ENCODE measurements around the gene MTCH1. TPM values are rescaled to one million over a fixed set of nuclear protein-coding genes. Genes with fewer than 3 reads are reported as not detected.
A peak's percentile ranks its signal among the peaks of the same experiment; 100 is the strongest.

MTCH1 gene
- total RNA-seq, 1 donor from 2014 or later = 194 TPM

GRCh38 chr6:36938536-36938935 is 47.5 kb downstream of the MTCH1 start:
- Histone ChIP-seq H3K9me3 (no peaks in the 10 kb centered on the region), H3K4me3 (no peak overlapping the region), H3K4me1 (no peaks in the 10 kb centered on the region), H3K27me3 (no peaks in the 10 kb centered on the region), H3K36me3 (no peaks in the 10 kb centered on the region), H3K27ac (no peak overlapping the region)
- no peak for ATAC-seq
- intact Hi-C loops (cut with DNase I) = no loop called here
- no peak for DNase-seq
- TF ChIP-seq, protein P1, sequence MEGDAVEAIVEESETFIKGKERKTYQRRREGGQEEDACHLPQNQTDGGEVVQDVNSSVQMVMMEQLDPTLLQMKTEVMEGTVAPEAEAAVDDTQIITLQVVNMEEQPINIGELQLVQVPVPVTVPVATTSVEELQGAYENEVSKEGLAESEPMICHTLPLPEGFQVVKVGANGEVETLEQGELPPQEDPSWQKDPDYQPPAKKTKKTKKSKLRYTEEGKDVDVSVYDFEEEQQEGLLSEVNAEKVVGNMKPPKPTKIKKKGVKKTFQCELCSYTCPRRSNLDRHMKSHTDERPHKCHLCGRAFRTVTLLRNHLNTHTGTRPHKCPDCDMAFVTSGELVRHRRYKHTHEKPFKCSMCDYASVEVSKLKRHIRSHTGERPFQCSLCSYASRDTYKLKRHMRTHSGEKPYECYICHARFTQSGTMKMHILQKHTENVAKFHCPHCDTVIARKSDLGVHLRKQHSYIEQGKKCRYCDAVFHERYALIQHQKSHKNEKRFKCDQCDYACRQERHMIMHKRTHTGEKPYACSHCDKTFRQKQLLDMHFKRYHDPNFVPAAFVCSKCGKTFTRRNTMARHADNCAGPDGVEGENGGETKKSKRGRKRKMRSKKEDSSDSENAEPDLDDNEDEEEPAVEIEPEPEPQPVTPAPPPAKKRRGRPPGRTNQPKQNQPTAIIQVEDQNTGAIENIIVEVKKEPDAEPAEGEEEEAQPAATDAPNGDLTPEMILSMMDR (IDR thresholded peaks at IDR 0.05) = no peak

- peak; percentile 31 for DNase-seq
- no peaks in the 10 kb centered on the region for H3K36me3 ChIP-seq
- no peak overlapping the region for H3K4me3 ChIP-seq
- TF ChIP-seq, protein P1 (IDR thresholded peaks at IDR 0.05) = no peak
- H3K27me3 ChIP-seq = no peaks in the 10 kb centered on the region
- no peaks in the 10 kb centered on the region for H3K4me1 ChIP-seq
- no peak overlapping the region for H3K27ac ChIP-seq
- no peaks in the 10 kb centered on the region for H3K9me3 ChIP-seq
- ATAC-seq = no peak
- intact Hi-C loops (cut with DNase I) = no loop called here
Measured at GRCh38 chr6:36937896-36938295, 48.1 kb downstream of the MTCH1 start.

DNA sequence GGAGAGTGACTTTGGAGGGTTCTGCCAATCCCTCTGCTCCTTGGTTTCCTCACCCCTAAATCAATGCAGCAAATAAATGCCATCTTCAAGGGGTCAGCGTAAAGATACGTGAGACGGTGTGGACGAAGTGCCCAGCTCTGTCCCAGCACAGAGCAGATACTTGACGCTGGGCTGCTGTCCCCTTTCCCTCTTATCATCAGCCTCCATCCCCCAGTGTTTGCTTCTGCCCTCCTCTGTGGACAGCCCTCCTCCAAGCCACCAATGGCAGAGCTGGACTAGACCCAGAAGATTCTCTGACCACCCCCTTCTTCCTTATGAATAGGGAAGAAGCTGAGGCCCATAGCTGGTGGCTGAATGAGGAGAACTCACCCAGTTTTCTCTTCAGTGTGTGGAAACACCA is 49.2 kb downstream of the MTCH1 start:
- no peaks in the 10 kb centered on the region for H3K4me1 ChIP-seq
- H3K4me3 ChIP-seq = no peak overlapping the region
- TF ChIP-seq, protein P1 (IDR thresholded peaks at IDR 0.05) = no peak
- H3K36me3 ChIP-seq = no peaks in the 10 kb centered on the region
- intact Hi-C loops (cut with DNase I) = no loop called here
- ATAC-seq (no peak), DNase-seq (no peak)
- H3K27ac ChIP-seq = no peak overlapping the region
- no peaks in the 10 kb centered on the region for H3K27me3 ChIP-seq
- H3K9me3 ChIP-seq = no peaks in the 10 kb centered on the region

DNA sequence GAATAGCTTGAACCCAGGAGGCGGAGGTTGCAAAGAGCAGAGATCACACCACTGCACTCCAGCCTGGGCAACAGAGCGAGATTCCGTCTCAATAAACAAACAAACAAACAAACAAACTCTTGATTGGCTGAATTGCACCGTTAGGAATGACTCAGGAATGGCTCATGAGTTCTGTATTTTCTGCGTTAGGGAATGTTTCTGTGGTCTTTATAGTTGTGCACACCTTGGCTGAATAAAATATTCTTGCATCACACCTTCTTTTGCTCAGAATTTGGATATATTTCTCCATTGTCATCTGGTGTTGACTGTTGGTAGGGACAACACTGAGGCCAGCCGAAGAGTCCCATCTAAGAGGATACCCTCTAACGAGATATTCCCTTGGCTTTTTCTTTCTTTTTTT is 51.1 kb downstream of the MTCH1 start:
- ATAC-seq (no peak), DNase-seq (no peak)
- intact Hi-C loops (cut with DNase I) = no loop called here
- H3K36me3 ChIP-seq = no peaks in the 10 kb centered on the region
- H3K4me3 ChIP-seq = no peak overlapping the region
- no peaks in the 10 kb centered on the region for H3K9me3 ChIP-seq
- H3K27me3 ChIP-seq = no peaks in the 10 kb centered on the region
- H3K27ac ChIP-seq = no peak overlapping the region
- TF ChIP-seq, protein P1 (IDR thresholded peaks at IDR 0.05) = no peak
- H3K4me1 ChIP-seq = no peaks in the 10 kb centered on the region

DNA sequence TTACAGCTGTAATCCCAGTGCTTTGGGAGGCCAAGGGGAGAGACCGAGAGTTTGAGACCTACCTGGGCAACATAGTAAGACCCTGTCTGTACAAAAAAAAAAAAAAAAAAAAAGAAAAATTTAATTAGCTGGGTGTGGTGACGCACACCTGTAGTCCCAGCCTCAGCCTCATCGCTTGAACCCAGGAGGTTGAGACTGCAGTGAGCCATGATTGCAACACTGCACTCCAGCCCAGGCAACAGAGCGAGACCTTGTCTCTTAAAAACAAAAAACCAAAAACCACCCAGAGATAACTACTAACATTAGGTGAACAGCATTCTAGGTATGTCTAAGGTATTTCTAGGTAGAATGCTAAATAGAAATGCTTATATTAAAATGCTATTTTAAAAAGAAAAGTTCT is 52.5 kb downstream of the MTCH1 start:
- no peaks in the 10 kb centered on the region for H3K9me3 ChIP-seq
- ATAC-seq (no peak), DNase-seq (no peak)
- H3K4me1 ChIP-seq = peaks cover 1% of the 10 kb centered on the region
- TF ChIP-seq, protein P1 (IDR thresholded peaks at IDR 0.05) = no peak
- intact Hi-C loops (cut with DNase I) = no loop called here
- H3K4me3 ChIP-seq = no peak overlapping the region
- H3K27me3 ChIP-seq = no peaks in the 10 kb centered on the region
- H3K36me3 ChIP-seq = no peaks in the 10 kb centered on the region
- H3K27ac ChIP-seq = no peak overlapping the region

DNA sequence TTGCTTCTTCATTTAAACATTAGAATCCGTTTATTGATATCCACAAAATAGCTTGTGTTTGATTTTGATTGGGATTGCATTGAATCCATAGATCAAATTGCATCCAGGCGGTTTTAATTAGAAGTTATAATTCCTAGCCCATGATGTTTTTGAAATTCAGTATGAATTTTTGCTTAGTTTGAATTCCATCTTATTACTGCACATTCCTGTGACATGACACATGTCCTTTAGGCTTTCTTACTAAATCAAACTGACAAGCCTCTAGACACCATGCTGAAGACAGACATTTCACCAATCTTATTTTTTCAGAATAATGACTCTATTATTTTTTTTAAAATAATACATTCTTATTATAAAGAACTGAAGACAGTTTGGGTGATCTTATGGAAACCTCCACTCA is 52.9 kb downstream of the MTCH1 start:
- H3K27me3 ChIP-seq = no peaks in the 10 kb centered on the region
- H3K27ac ChIP-seq = no peak overlapping the region
- DNase-seq (no peak), ATAC-seq (no peak)
- no peak overlapping the region for H3K4me3 ChIP-seq
- intact Hi-C loops (cut with DNase I) = no loop called here
- peaks cover 6% of the 10 kb centered on the region for H3K4me1 ChIP-seq
- no peaks in the 10 kb centered on the region for H3K9me3 ChIP-seq
- H3K36me3 ChIP-seq = no peaks in the 10 kb centered on the region
- TF ChIP-seq, protein P1 (IDR thresholded peaks at IDR 0.05) = no peak

All from upper lobe of right lung (tissue), 1 donor.